Measurements from ENCODE around the gene SPATA18. TPM values are rescaled to one million over a fixed set of nuclear protein-coding genes. Genes with fewer than 3 reads are reported as not detected.

Gene SPATA18
- total and polyA plus RNA-seq, 10 donors = 0.18 to 3.3 (median 0.68) TPM

GRCh38 chr4:52107745-52108144 is 56.6 kb downstream of the SPATA18 start:
- WGBS, 5 donors = 57 to 85% (median 83%) methylated on average over 1 of the region's 1 CpG

GRCh38 chr4:52110171-52110570 is 59.1 kb downstream of the SPATA18 start:
- H3K4me3 ChIP-seq = no peak overlapping the region
- H3K4me1 ChIP-seq = no peaks in the 10 kb centered on the region
- WGBS, 5 donors = 76 to 100% (median 88%) methylated on average over 1 of the region's 1 CpG
- intact Hi-C loops (cut with DNase I; ENCODE audit: low total_unique reads) = no loop called here
- no peaks in the 10 kb centered on the region for H3K27me3 ChIP-seq (replicated peaks in 1 of 7)
- no peaks in the 10 kb centered on the region for H3K36me3 ChIP-seq
- H3K27ac ChIP-seq = no peak overlapping the region
- no peaks in the 10 kb centered on the region for H3K9me3 ChIP-seq
- TF ChIP-seq CTCF (IDR thresholded peaks at IDR 0.05 in 8 of 11, conservative IDR thresholded peaks at IDR 0.05 in 3 of 11) (no peak), POLR2AphosphoS5 (IDR thresholded peaks at IDR 0.05) (no peak), POLR2A (IDR thresholded peaks at IDR 0.05) (no peak)
- no peak for DNase-seq

More at GRCh38 chr4:52107745-52108144, 56.6 kb downstream of the SPATA18 start:
- no peak for DNase-seq
- Histone ChIP-seq H3K27ac (no peak overlapping the region), H3K9me3 (no peaks in the 10 kb centered on the region), H3K36me3 (no peaks in the 10 kb centered on the region), H3K27me3 (replicated peaks in 1 of 7) (no peaks in the 10 kb centered on the region), H3K4me3 (no peak overlapping the region), H3K4me1 (no peaks in the 10 kb centered on the region)
- no peak for TF ChIP-seq CTCF (IDR thresholded peaks at IDR 0.05 in 8 of 11, conservative IDR thresholded peaks at IDR 0.05 in 3 of 11)
- intact Hi-C loops (cut with DNase I; ENCODE audit: low total_unique reads) = no loop called here

- H3K27me3 ChIP-seq (replicated peaks in 1 of 7) = no peaks in the 10 kb centered on the region
- intact Hi-C loops (cut with DNase I; ENCODE audit: low total_unique reads) = no loop called here
- DNase-seq = no peak
- no peaks in the 10 kb centered on the region for H3K36me3 ChIP-seq
- H3K4me3 ChIP-seq = no peak overlapping the region
- TF ChIP-seq POLR2AphosphoS5 (IDR thresholded peaks at IDR 0.05) (no peak), POLR2A (IDR thresholded peaks at IDR 0.05) (no peak), CTCF (IDR thresholded peaks at IDR 0.05 in 8 of 11, conservative IDR thresholded peaks at IDR 0.05 in 3 of 11) (no peak)
- H3K4me1 ChIP-seq = no peaks in the 10 kb centered on the region
- no peak overlapping the region for H3K27ac ChIP-seq
- WGBS, 5 donors = 57 to 79% (median 65%) methylated on average over 1 of the region's 1 CpG
- no peaks in the 10 kb centered on the region for H3K9me3 ChIP-seq
Measured at GRCh38 chr4:52111995-52112394, 60.9 kb downstream of the SPATA18 start.

GRCh38 chr4:52112411-52112810 is 61.3 kb downstream of the SPATA18 start:
- DNase-seq = no peak
- Histone ChIP-seq H3K9me3 (no peaks in the 10 kb centered on the region), H3K27me3 (replicated peaks in 1 of 7) (no peaks in the 10 kb centered on the region), H3K27ac (no peak overlapping the region), H3K4me1 (no peaks in the 10 kb centered on the region), H3K4me3 (no peak overlapping the region), H3K36me3 (no peaks in the 10 kb centered on the region)
- WGBS, 5 donors = 63 to 90% (median 85%) methylated on average over 1 of the region's 1 CpG
- no peak for TF ChIP-seq POLR2AphosphoS5 (IDR thresholded peaks at IDR 0.05)
- intact Hi-C loops (cut with DNase I; ENCODE audit: low total_unique reads) = no loop called here

- no peak for DNase-seq
- no peaks in the 10 kb centered on the region for H3K27me3 ChIP-seq (replicated peaks in 1 of 7)
- no peak overlapping the region for H3K4me3 ChIP-seq
- TF ChIP-seq POLR2A (IDR thresholded peaks at IDR 0.05) (no peak), POLR2AphosphoS5 (IDR thresholded peaks at IDR 0.05) (no peak), CTCF (IDR thresholded peaks at IDR 0.05 in 8 of 11, conservative IDR thresholded peaks at IDR 0.05 in 3 of 11) (no peak)
- intact Hi-C loops (cut with DNase I; ENCODE audit: low total_unique reads) = no loop called here
- 86 to 94% (median 87%) methylated on average over 2 of the region's 2 CpGs for WGBS, 5 donors
- no peak overlapping the region for H3K27ac ChIP-seq
- H3K36me3 ChIP-seq = no peaks in the 10 kb centered on the region
- no peaks in the 10 kb centered on the region for H3K4me1 ChIP-seq
- peaks cover 0 to under 1% (median 0%) of the 10 kb centered on the region in 8 donors for H3K9me3 ChIP-seq
Measured at GRCh38 chr4:52116641-52117040, 65.5 kb downstream of the SPATA18 start.

All from spleen (tissue), 11 donors.